HAP-1 (cell line): Measurements from ENCODE around the gene PHF2.
A peak's percentile ranks its signal among the peaks of the same experiment; 100 is the strongest.

ENCODE experiments used
- DNase-seq, 2 experiments: peaks; one replicate each; pipeline ENCODE4 v3.0.0-alpha.2; 2016 to 2020; ENCODE audit warnings: low spot score in 2 of 2
- H3K27me3 ChIP-seq: fragments of 250-450 bp; sonication (Bioruptor Pico); 2 replicates; pipeline ENCODE4 v1.5.1; 2020; ENCODE audit warnings: low read depth, mild to moderate bottlenecking, moderate library complexity
- H3K36me3 ChIP-seq: fragments of 250-450 bp; sonication (Bioruptor Pico); replicated peaks from 2 replicates; pipeline ENCODE4 v1.5.1; 2020; ENCODE audit warnings: mild to moderate bottlenecking
- H3K4me1 ChIP-seq: fragments of 250-450 bp; sonication (Bioruptor Pico); 2 replicates; pipeline ENCODE4 v1.5.1; 2020; ENCODE audit warnings: mild to moderate bottlenecking
- H3K4me3 ChIP-seq: fragments of 250-450 bp; sonication (Bioruptor Pico); 2 replicates; pipeline ENCODE4 v1.5.1; 2020; ENCODE audit warnings: mild to moderate bottlenecking, moderate library complexity
- H3K9me3 ChIP-seq: fragments of 250-450 bp; sonication (Bioruptor Pico); 2 replicates; pipeline ENCODE4 v1.5.1; 2020; ENCODE audit warnings: mild to moderate bottlenecking, moderate library complexity
- in situ Hi-C: fragments of 300-500 bp; cut with MboI; formaldehyde crosslinking; loops from 3 replicates; pipeline ENCODE4 v1.14.3; 2020; ENCODE audit warnings: low sequenced_read_pairs, inconsistent platforms, mixed read lengths

Gene PHF2

GRCh38 chr9:93612052-93612795, 35.8 kb downstream of the PHF2 start:
- Histone ChIP-seq H3K27me3 (no peaks in the 10 kb centered on the region), H3K4me3 (no peak overlapping the region), H3K4me1 (no peaks in the 10 kb centered on the region), H3K36me3 (no peaks in the 10 kb centered on the region), H3K9me3 (peaks cover 4% of the 10 kb centered on the region; the same call in 1 of the 2 replicates)
- DNase-seq = no peak
- in situ Hi-C loops = no loop called here

GRCh38 chr9:93612796-93613154, 36.4 kb downstream of the PHF2 start:
- no peaks in the 10 kb centered on the region for H3K27me3 ChIP-seq
- no peaks in the 10 kb centered on the region for H3K4me1 ChIP-seq
- no peak overlapping the region for H3K4me3 ChIP-seq
- in situ Hi-C loops = no loop called here
- no peaks in the 10 kb centered on the region; the same call in 1 of the 2 replicates for H3K36me3 ChIP-seq
- no peak for DNase-seq
- H3K9me3 ChIP-seq = peaks cover 4% of the 10 kb centered on the region; the same call in 1 of the 2 replicates

- no peak for DNase-seq
- Histone ChIP-seq H3K27me3 (no peaks in the 10 kb centered on the region), H3K9me3 (peaks cover 4% of the 10 kb centered on the region; the same call in 1 of the 2 replicates), H3K4me1 (no peaks in the 10 kb centered on the region), H3K4me3 (no peak overlapping the region), H3K36me3 (no peaks in the 10 kb centered on the region; the same call in 1 of the 2 replicates)
- in situ Hi-C loops = no loop called here
Measured at GRCh38 chr9:93613174-93613573, 36.8 kb downstream of the PHF2 start.

GRCh38 chr9:93613791-93614190, 37.4 kb downstream of the PHF2 start:
- Histone ChIP-seq H3K4me3 (no peak overlapping the region), H3K4me1 (no peaks in the 10 kb centered on the region), H3K27me3 (no peaks in the 10 kb centered on the region), H3K9me3 (peaks cover 4% of the 10 kb centered on the region; the same call in 1 of the 2 replicates), H3K36me3 (no peaks in the 10 kb centered on the region; the same call in 1 of the 2 replicates)
- DNase-seq = no peak
- in situ Hi-C loops = no loop called here

GRCh38 chr9:93614830-93615468, 38.6 kb downstream of the PHF2 start:
- no peak for DNase-seq
- H3K9me3 ChIP-seq = no peaks in the 10 kb centered on the region; the same call in 1 of the 2 replicates
- in situ Hi-C loops = no loop called here
- no peaks in the 10 kb centered on the region for H3K27me3 ChIP-seq
- H3K36me3 ChIP-seq = no peaks in the 10 kb centered on the region; the same call in 1 of the 2 replicates
- no peak overlapping the region for H3K4me3 ChIP-seq
- no peaks in the 10 kb centered on the region for H3K4me1 ChIP-seq

GRCh38 chr9:93616044-93616443, 39.7 kb downstream of the PHF2 start:
- DNase-seq = no peak
- Histone ChIP-seq H3K36me3 (no peaks in the 10 kb centered on the region; the same call in 1 of the 2 replicates), H3K27me3 (no peaks in the 10 kb centered on the region), H3K4me3 (no peak overlapping the region), H3K9me3 (no peaks in the 10 kb centered on the region), H3K4me1 (no peaks in the 10 kb centered on the region)
- in situ Hi-C loops = no loop called here

- H3K36me3 ChIP-seq = no peaks in the 10 kb centered on the region; the same call in 1 of the 2 replicates
- H3K4me1 ChIP-seq = no peaks in the 10 kb centered on the region
- DNase-seq = peak in 1 of 2 experiments; percentile 6
- H3K9me3 ChIP-seq = no peaks in the 10 kb centered on the region
- in situ Hi-C loops = no loop called here
- H3K4me3 ChIP-seq = no peak overlapping the region
- no peaks in the 10 kb centered on the region for H3K27me3 ChIP-seq
Measured at GRCh38 chr9:93617273-93617672, 40.9 kb downstream of the PHF2 start.

GRCh38 chr9:93619272-93619775, 42.9 kb downstream of the PHF2 start:
- Histone ChIP-seq H3K36me3 (no peaks in the 10 kb centered on the region; the same call in 1 of the 2 replicates), H3K4me1 (no peaks in the 10 kb centered on the region), H3K27me3 (no peaks in the 10 kb centered on the region), H3K9me3 (no peaks in the 10 kb centered on the region), H3K4me3 (no peak overlapping the region)
- DNase-seq = no peak
- in situ Hi-C loops = no loop called here

- H3K4me1 ChIP-seq = no peaks in the 10 kb centered on the region
- no peak overlapping the region for H3K4me3 ChIP-seq
- no peaks in the 10 kb centered on the region for H3K9me3 ChIP-seq
- H3K27me3 ChIP-seq = no peaks in the 10 kb centered on the region
- H3K36me3 ChIP-seq = no peaks in the 10 kb centered on the region; the same call in 1 of the 2 replicates
- DNase-seq = peak in 1 of 2 experiments; percentile 7
- in situ Hi-C loops = no loop called here
Measured at GRCh38 chr9:93620041-93620506, 43.7 kb downstream of the PHF2 start.

- no peaks in the 10 kb centered on the region; the same call in 1 of the 2 replicates for H3K36me3 ChIP-seq
- H3K4me1 ChIP-seq = no peaks in the 10 kb centered on the region
- in situ Hi-C loops = no loop called here
- H3K9me3 ChIP-seq = no peaks in the 10 kb centered on the region
- H3K4me3 ChIP-seq = no peak overlapping the region
- H3K27me3 ChIP-seq = no peaks in the 10 kb centered on the region
- DNase-seq = no peak
Measured at GRCh38 chr9:93620881-93621820, 44.8 kb downstream of the PHF2 start.

GRCh38 chr9:93621922-93622321, 45.5 kb downstream of the PHF2 start:
- Histone ChIP-seq H3K9me3 (no peaks in the 10 kb centered on the region; the same call in 1 of the 2 replicates), H3K4me1 (no peaks in the 10 kb centered on the region), H3K4me3 (no peak overlapping the region), H3K36me3 (no peaks in the 10 kb centered on the region; the same call in 1 of the 2 replicates), H3K27me3 (no peaks in the 10 kb centered on the region)
- in situ Hi-C loops = no loop called here
- DNase-seq = no peak

GRCh38 chr9:93622691-93623090, 46.3 kb downstream of the PHF2 start:
- no peaks in the 10 kb centered on the region for H3K27me3 ChIP-seq
- DNase-seq = no peak
- in situ Hi-C loops = no loop called here
- H3K4me1 ChIP-seq = no peaks in the 10 kb centered on the region
- no peak overlapping the region for H3K4me3 ChIP-seq
- no peaks in the 10 kb centered on the region; the same call in 1 of the 2 replicates for H3K36me3 ChIP-seq
- H3K9me3 ChIP-seq = no peaks in the 10 kb centered on the region; the same call in 1 of the 2 replicates

GRCh38 chr9:93623753-93624152, 47.4 kb downstream of the PHF2 start:
- Histone ChIP-seq H3K4me1 (no peaks in the 10 kb centered on the region), H3K4me3 (no peak overlapping the region), H3K36me3 (no peaks in the 10 kb centered on the region), H3K9me3 (no peaks in the 10 kb centered on the region; the same call in none of the 2 replicates), H3K27me3 (no peaks in the 10 kb centered on the region)
- in situ Hi-C loops = no loop called here
- DNase-seq = no peak
